ENCODE measurements around the gene NACC1.
A peak's percentile ranks its signal among the peaks of the same experiment; 100 is the strongest.

Gene NACC1

GRCh38 chr19:13095934-13096927 is 21.8 kb upstream of the NACC1 start:
- Histone ChIP-seq H3K4ac (ENCODE audit: low read length) (no peak overlapping the region), H3K14ac (ENCODE audit: low read length) (no peak overlapping the region), H3K18ac (ENCODE audit: low read length) (peak overlapping the region; percentile 95), H2BK120ac (ENCODE audit: low read depth, low read length) (peak overlapping the region; percentile 81), H3K4me2 (ENCODE audit: insufficient read depth, low read length, poor library complexity, severe bottlenecking) (peak overlapping the region; percentile 73), H2BK5ac (ENCODE audit: low read length) (peak overlapping the region; percentile 33), H2BK12ac (ENCODE audit: low read length) (no peak overlapping the region), H2AK5ac (ENCODE audit: low read depth, low read length) (peak overlapping the region; percentile 88), H3K4me3 (ENCODE audit: low read length in 2 of 2) (no peak overlapping the region), H2AFZ (ENCODE audit: low read length) (no peak overlapping the region), H3K9ac (ENCODE audit: low read depth, low read length, poor library complexity) (no peak overlapping the region), H3K23ac (ENCODE audit: low read depth, low read length, poor library complexity) (no peak overlapping the region), H3K36me3 (replicated peaks in 1 of 2; ENCODE audit: control insufficient read depth in 2 of 2, insufficient read depth in 2 of 2, low read length in 2 of 2) (peaks cover 0 to 2% of the 10 kb centered on the region in 2 donors), H4K8ac (ENCODE audit: low read depth, low read length) (no peak overlapping the region), H3K4me1 (ENCODE audit: control insufficient read depth in 2 of 2, insufficient read depth in 1 of 2, low read depth in 1 of 2, low read length in 2 of 2) (peaks cover 24 to 42% of the 10 kb centered on the region in 2 donors), H3K79me1 (ENCODE audit: low read depth, low read length) (no peaks in the 10 kb centered on the region), H2BK15ac (ENCODE audit: low read length) (peak overlapping the region; percentile 37), H3K27ac (replicated peaks; ENCODE audit: low read length) (peak overlapping the region; percentile 17), H3K9me3 (replicated peaks in 1 of 2; ENCODE audit: control insufficient read depth in 2 of 2, insufficient read depth in 1 of 2, low read depth in 1 of 2, low read length in 2 of 2) (peaks cover 8 to 9% of the 10 kb centered on the region in 2 donors), H3K27me3 (ENCODE audit: control insufficient read depth in 3 of 3, insufficient read depth in 3 of 3, low read depth in 1 of 3, low read length in 3 of 3) (peaks cover 25 to 93% (median 69%) of the 10 kb centered on the region in 3 experiments), H4K91ac (ENCODE audit: low read depth, low read length, poor library complexity) (no peak overlapping the region)
- DNase-seq (ENCODE audit: low spot score) = peak; percentile 65
- no CpG with 5 or more reads among the region's 44 CpGs for WGBS, 2 donors (ENCODE audit: extremely low coverage in 2 of 2, insufficient read length in 2 of 2, insufficient replicate concordance in 1 of 2)

- no peak overlapping the region for H4K91ac ChIP-seq (ENCODE audit: low read depth, low read length, poor library complexity)
- no peak for DNase-seq (ENCODE audit: low spot score)
- H3K27me3 ChIP-seq (ENCODE audit: control insufficient read depth in 3 of 3, insufficient read depth in 3 of 3, low read depth in 1 of 3, low read length in 3 of 3) = peaks cover 25 to 94% (median 68%) of the 10 kb centered on the region in 3 experiments
- no peak overlapping the region for H2BK120ac ChIP-seq (ENCODE audit: low read depth, low read length)
- peaks cover 0 to 2% of the 10 kb centered on the region in 2 donors for H3K36me3 ChIP-seq (replicated peaks in 1 of 2; ENCODE audit: control insufficient read depth in 2 of 2, insufficient read depth in 2 of 2, low read length in 2 of 2)
- no peak overlapping the region for H3K4ac ChIP-seq (ENCODE audit: low read length)
- no peak overlapping the region for H3K14ac ChIP-seq (ENCODE audit: low read length)
- peaks cover 20 to 35% of the 10 kb centered on the region in 2 donors for H3K4me1 ChIP-seq (ENCODE audit: control insufficient read depth in 2 of 2, insufficient read depth in 1 of 2, low read depth in 1 of 2, low read length in 2 of 2)
- H3K79me1 ChIP-seq (ENCODE audit: low read depth, low read length) = no peaks in the 10 kb centered on the region
- H4K8ac ChIP-seq (ENCODE audit: low read depth, low read length) = no peak overlapping the region
- H3K23ac ChIP-seq (ENCODE audit: low read depth, low read length, poor library complexity) = no peak overlapping the region
- H3K4me2 ChIP-seq (ENCODE audit: insufficient read depth, low read length, poor library complexity, severe bottlenecking) = no peak overlapping the region
- no peak overlapping the region for H2BK5ac ChIP-seq (ENCODE audit: low read length)
- no peak overlapping the region for H3K9ac ChIP-seq (ENCODE audit: low read depth, low read length, poor library complexity)
- peaks cover 8 to 9% of the 10 kb centered on the region in 2 donors for H3K9me3 ChIP-seq (replicated peaks in 1 of 2; ENCODE audit: control insufficient read depth in 2 of 2, insufficient read depth in 1 of 2, low read depth in 1 of 2, low read length in 2 of 2)
- no peak overlapping the region for H2BK15ac ChIP-seq (ENCODE audit: low read length)
- no peak overlapping the region for H3K4me3 ChIP-seq (ENCODE audit: low read length in 2 of 2)
- no peak overlapping the region for H2AK5ac ChIP-seq (ENCODE audit: low read depth, low read length)
- H3K18ac ChIP-seq (ENCODE audit: low read length) = no peak overlapping the region
- no peak overlapping the region for H2AFZ ChIP-seq (ENCODE audit: low read length)
- H3K27ac ChIP-seq (replicated peaks; ENCODE audit: low read length) = no peak overlapping the region
- no CpG with 5 or more reads among the region's 20 CpGs for WGBS, 2 donors (ENCODE audit: extremely low coverage in 2 of 2, insufficient read length in 2 of 2, insufficient replicate concordance in 1 of 2)
- no peak overlapping the region for H2BK12ac ChIP-seq (ENCODE audit: low read length)
Observed at GRCh38 chr19:13097033-13097462, 21.0 kb upstream of the NACC1 start.

GRCh38 chr19:13097463-13098258 is 20.4 kb upstream of the NACC1 start:
- Histone ChIP-seq H3K79me1 (ENCODE audit: low read depth, low read length) (no peaks in the 10 kb centered on the region), H3K4me1 (ENCODE audit: control insufficient read depth in 2 of 2, insufficient read depth in 1 of 2, low read depth in 1 of 2, low read length in 2 of 2) (peaks cover 15 to 34% of the 10 kb centered on the region in 2 donors), H2BK120ac (ENCODE audit: low read depth, low read length) (no peak overlapping the region), H4K8ac (ENCODE audit: low read depth, low read length) (no peak overlapping the region), H2BK12ac (ENCODE audit: low read length) (no peak overlapping the region), H3K27me3 (ENCODE audit: control insufficient read depth in 3 of 3, insufficient read depth in 3 of 3, low read depth in 1 of 3, low read length in 3 of 3) (peaks cover 25 to 92% (median 68%) of the 10 kb centered on the region in 3 experiments), H3K14ac (ENCODE audit: low read length) (no peak overlapping the region), H2BK15ac (ENCODE audit: low read length) (peak overlapping the region; percentile 26), H3K18ac (ENCODE audit: low read length) (peak overlapping the region; percentile 80), H3K9me3 (replicated peaks in 1 of 2; ENCODE audit: control insufficient read depth in 2 of 2, insufficient read depth in 1 of 2, low read depth in 1 of 2, low read length in 2 of 2) (peaks cover 8 to 9% of the 10 kb centered on the region in 2 donors), H4K91ac (ENCODE audit: low read depth, low read length, poor library complexity) (no peak overlapping the region), H3K9ac (ENCODE audit: low read depth, low read length, poor library complexity) (no peak overlapping the region), H3K27ac (replicated peaks; ENCODE audit: low read length) (no peak overlapping the region), H3K23ac (ENCODE audit: low read depth, low read length, poor library complexity) (no peak overlapping the region), H3K4me2 (ENCODE audit: insufficient read depth, low read length, poor library complexity, severe bottlenecking) (no peak overlapping the region), H3K36me3 (replicated peaks in 1 of 2; ENCODE audit: control insufficient read depth in 2 of 2, insufficient read depth in 2 of 2, low read length in 2 of 2) (peaks cover 0 to 2% of the 10 kb centered on the region in 2 donors), H2BK5ac (ENCODE audit: low read length) (no peak overlapping the region), H2AK5ac (ENCODE audit: low read depth, low read length) (peak overlapping the region; percentile 37), H2AFZ (ENCODE audit: low read length) (no peak overlapping the region), H3K4me3 (ENCODE audit: low read length in 2 of 2) (no peak overlapping the region), H3K4ac (ENCODE audit: low read length) (no peak overlapping the region)
- DNase-seq (ENCODE audit: low spot score) = no peak
- WGBS, 2 donors (ENCODE audit: extremely low coverage in 2 of 2, insufficient read length in 2 of 2, insufficient replicate concordance in 1 of 2) = no CpG with 5 or more reads among the region's 69 CpGs

All from neuronal stem cell (in vitro differentiated cells).